Omental fat pad (tissue), 4 donors: ENCODE results near the gene SLC35B2. TPM values are rescaled to one million over a fixed set of nuclear protein-coding genes. Genes with fewer than 3 reads are reported as not detected.

ENCODE experiments used
- ATAC-seq: fragments of 150-250 bp; one replicate; pipeline ENCODE4 v1.9.1; 2016; ENCODE audit warnings: mild to moderate bottlenecking, moderate library complexity; ENCODE audit not compliant: low FRiP score
- DNase-seq: peaks from one replicate; pipeline ENCODE4 v3.0.0-alpha.2; 2019; ENCODE audit warnings: low spot score
- total RNA-seq, 4 donors: library from RNA; depleted of rRNA; stranded (reverse); fragments of >200 nt; gene quantifications; one replicate each; pipeline ENCODE4 v1.1.0, GENCODE V29; 2016
- TF ChIP-seq, protein P1 (sequence below), 3 donors: fragments of 450-650 bp; IDR thresholded peaks; one replicate each; pipeline ENCODE4 v1.5.1; 2016 to 2017; ENCODE audit warnings: antibody characterized with exemption in 3 of 3, mild to moderate bottlenecking in 3 of 3, moderate library complexity in 2 of 3

Gene SLC35B2
- total RNA-seq, 4 donors from 2014 or later, result 25.3 to 31.9 (median 30.4) TPM

GRCh38 chr6:44262467-44263353, 5.4 kb upstream of the SLC35B2 start:
- DNase-seq (no peak), ATAC-seq (no peak)
- TF ChIP-seq, protein P1, sequence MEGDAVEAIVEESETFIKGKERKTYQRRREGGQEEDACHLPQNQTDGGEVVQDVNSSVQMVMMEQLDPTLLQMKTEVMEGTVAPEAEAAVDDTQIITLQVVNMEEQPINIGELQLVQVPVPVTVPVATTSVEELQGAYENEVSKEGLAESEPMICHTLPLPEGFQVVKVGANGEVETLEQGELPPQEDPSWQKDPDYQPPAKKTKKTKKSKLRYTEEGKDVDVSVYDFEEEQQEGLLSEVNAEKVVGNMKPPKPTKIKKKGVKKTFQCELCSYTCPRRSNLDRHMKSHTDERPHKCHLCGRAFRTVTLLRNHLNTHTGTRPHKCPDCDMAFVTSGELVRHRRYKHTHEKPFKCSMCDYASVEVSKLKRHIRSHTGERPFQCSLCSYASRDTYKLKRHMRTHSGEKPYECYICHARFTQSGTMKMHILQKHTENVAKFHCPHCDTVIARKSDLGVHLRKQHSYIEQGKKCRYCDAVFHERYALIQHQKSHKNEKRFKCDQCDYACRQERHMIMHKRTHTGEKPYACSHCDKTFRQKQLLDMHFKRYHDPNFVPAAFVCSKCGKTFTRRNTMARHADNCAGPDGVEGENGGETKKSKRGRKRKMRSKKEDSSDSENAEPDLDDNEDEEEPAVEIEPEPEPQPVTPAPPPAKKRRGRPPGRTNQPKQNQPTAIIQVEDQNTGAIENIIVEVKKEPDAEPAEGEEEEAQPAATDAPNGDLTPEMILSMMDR (IDR thresholded peaks at IDR 0.05), result no peak

DNA sequence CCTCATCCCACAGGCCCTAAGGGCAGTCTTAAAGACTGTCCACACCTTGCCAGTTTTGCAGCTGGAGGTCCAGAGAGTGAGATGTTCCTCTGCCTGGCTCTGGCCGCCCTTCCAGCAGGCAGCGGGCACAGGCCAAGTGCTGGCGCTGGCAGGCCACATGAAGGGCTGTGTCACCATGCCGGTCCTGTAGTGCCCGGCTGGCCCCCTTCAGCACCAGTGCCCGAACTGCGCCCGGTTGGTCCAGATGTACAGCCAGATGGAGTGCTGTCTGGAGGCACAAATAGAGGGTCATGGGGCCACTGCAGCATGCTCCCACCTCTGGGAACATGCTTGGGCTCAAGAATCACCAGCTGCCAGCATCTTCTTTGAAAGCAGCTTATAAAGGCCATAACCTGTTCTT, 4.3 kb upstream of the SLC35B2 start:
- TF ChIP-seq, protein P1 (IDR thresholded peaks at IDR 0.05), result no peak
- ATAC-seq, result no peak
- DNase-seq, result no peak

- DNase-seq, result no peak
- ATAC-seq, result no peak
- TF ChIP-seq, protein P1 (IDR thresholded peaks at IDR 0.05), result no peak
Measured at GRCh38 chr6:44260451-44261297, 3.3 kb upstream of the SLC35B2 start.

DNA sequence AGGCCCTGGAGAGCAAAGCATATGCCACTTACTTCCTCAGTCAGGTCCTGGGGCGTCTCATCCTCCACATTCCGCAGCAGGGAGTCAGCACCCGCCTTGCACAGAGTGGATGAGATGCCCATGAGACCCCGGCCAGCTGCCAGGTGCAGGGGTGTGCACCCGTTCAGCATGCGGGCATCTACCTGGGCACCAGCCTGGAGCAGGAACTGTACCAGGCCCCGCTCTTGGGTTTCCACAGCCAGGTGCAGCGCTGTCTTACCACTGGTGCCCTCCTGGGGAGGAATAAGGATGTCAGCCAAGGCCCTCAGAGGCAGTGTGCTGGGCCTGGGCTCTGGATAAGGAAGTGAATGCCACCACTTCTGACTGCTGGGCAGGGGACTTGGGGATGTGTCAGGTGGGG, 2.7 kb upstream of the SLC35B2 start:
- ATAC-seq, result no peak
- TF ChIP-seq, protein P1 (IDR thresholded peaks at IDR 0.05), result no peak
- no peak for DNase-seq

- ATAC-seq (no peak), DNase-seq (no peak)
- TF ChIP-seq, protein P1 (IDR thresholded peaks at IDR 0.05), result no peak
Measured at GRCh38 chr6:44258921-44259320, 1.6 kb upstream of the SLC35B2 start.

DNA sequence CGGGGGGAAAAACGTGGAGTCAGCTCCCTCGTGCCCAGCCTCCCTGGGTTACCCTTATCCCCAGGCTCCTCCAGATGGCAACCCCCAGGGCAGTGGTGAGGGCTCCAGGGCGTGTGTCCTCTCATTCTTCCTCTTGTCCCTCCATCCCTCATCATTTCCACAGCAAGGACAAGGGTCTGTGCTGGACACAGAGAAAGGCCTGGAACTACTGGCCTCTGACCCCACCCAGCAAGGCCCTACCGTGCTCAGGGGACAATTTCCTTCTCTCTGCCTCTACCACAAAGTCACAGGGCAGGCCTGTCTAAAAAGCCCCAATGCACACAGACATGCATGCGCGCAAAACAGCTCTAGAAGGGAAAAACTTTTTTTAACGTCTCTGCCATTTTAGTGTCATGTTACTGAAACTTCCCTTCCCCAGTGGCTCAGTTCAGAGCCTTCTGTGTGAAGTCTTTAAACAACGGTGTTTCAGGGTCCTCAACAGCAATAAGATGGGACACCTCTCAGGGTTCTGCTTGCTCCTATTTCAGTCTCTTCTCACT, 1.1 kb upstream of the SLC35B2 start:
- DNase-seq (no peak), ATAC-seq (no peak)
- TF ChIP-seq, protein P1 (IDR thresholded peaks at IDR 0.05), result no peak
